Adrenal gland (tissue), 5 donors: ENCODE measurements around the gene DNAH3.

Experiments
- CTCF ChIP-seq, 6 experiments: fragments of 450-650 bp in 4 of 6; fragments of 200-600 bp in 2 of 6; sonication (generic) in 1 of 6; IDR thresholded peaks; 1 replicate in 5 of 6; 2 replicates in 1 of 6; pipeline versions ENCODE4 v1.5.1 to v1.8.0; 2016 to 2021; ENCODE audit warnings: antibody characterized with exemption in 6 of 6, mild to moderate bottlenecking in 2 of 6, moderate library complexity in 1 of 6
- POLR2A ChIP-seq, 2 donors: fragments of 450-650 bp; IDR thresholded peaks; one replicate each; pipeline ENCODE4 v1.6.1; 2017; ENCODE audit warnings: antibody characterized with exemption in 2 of 2, mild to moderate bottlenecking in 2 of 2, moderate library complexity in 1 of 2
- donor health status: DM: no; HTN: no; CAD: no.

DNA sequence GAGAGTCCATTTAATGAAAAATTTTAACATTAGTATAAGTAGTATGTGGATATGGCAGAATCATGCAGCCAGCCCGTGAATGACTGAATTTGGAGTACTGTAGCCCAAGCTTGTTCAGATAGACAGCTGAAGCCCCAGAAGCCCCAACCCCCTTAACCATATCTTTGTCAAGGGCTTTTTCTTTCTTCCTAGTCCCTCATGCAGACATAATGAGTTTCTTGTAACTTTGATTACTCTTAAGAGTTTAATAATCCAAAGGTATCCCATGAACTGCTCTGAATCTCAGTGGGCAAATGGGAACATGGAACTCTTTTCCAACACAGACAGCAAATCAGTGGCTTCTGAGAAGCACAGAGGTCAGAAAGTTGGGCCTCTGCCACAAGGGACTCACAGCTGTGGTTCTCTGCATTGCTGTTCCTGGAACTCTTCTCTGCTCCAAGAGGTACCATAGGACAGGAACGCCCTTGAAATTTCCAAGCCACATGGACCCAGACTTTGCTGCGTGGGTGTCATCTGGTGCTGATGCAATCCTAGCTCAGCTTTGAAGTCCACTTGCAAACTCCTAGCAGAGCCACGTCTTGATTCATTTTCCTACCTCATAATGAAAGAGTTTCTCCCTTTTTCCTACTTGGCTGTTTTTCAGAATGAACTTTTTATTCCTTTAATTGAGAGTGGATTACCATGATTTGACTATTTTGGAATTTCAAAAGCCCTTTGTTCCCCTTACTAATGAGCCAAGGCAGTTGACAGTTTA, 232.0 kb downstream of the DNAH3 start:
- TF ChIP-seq POLR2A (IDR thresholded peaks at IDR 0.05) (no peak), CTCF (IDR thresholded peaks at IDR 0.05) (no peak)
